Measurements from ENCODE around the gene OSBPL1A. TPM values are rescaled to one million over a fixed set of nuclear protein-coding genes. Genes with fewer than 3 reads are reported as not detected.

The OSBPL1A gene
- total RNA-seq, 4 donors from 2014 or later = 52.9 to 67.6 (median 59.0) TPM

GRCh38 chr18:24278591-24278990 is 119.0 kb downstream of the OSBPL1A start:
- TF ChIP-seq, protein P1, sequence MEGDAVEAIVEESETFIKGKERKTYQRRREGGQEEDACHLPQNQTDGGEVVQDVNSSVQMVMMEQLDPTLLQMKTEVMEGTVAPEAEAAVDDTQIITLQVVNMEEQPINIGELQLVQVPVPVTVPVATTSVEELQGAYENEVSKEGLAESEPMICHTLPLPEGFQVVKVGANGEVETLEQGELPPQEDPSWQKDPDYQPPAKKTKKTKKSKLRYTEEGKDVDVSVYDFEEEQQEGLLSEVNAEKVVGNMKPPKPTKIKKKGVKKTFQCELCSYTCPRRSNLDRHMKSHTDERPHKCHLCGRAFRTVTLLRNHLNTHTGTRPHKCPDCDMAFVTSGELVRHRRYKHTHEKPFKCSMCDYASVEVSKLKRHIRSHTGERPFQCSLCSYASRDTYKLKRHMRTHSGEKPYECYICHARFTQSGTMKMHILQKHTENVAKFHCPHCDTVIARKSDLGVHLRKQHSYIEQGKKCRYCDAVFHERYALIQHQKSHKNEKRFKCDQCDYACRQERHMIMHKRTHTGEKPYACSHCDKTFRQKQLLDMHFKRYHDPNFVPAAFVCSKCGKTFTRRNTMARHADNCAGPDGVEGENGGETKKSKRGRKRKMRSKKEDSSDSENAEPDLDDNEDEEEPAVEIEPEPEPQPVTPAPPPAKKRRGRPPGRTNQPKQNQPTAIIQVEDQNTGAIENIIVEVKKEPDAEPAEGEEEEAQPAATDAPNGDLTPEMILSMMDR (IDR thresholded peaks at IDR 0.05) = no peak
- TF ChIP-seq POLR2A (IDR thresholded peaks at IDR 0.05) = no peak
- Histone ChIP-seq H3K9me3 (no peaks in the 10 kb centered on the region), H3K27me3 (no peaks in the 10 kb centered on the region), H3K4me3 (no peak overlapping the region), H3K36me3 (no peaks in the 10 kb centered on the region), H3K4me1 (peaks cover 0 to 5% (median 0%) of the 10 kb centered on the region in 4 donors), H3K27ac (no peak overlapping the region)
- no peak for DNase-seq

GRCh38 chr18:24277516-24278195 is 120.0 kb downstream of the OSBPL1A start:
- no peak overlapping the region for H3K27ac ChIP-seq
- H3K4me3 ChIP-seq = no peak overlapping the region
- H3K9me3 ChIP-seq = no peaks in the 10 kb centered on the region
- H3K4me1 ChIP-seq = peaks cover 0 to 13% (median 0%) of the 10 kb centered on the region in 4 donors
- H3K36me3 ChIP-seq = no peaks in the 10 kb centered on the region
- H3K27me3 ChIP-seq = no peaks in the 10 kb centered on the region
- DNase-seq = no peak
- TF ChIP-seq, protein P1 (IDR thresholded peaks at IDR 0.05) = no peak
- no peak for TF ChIP-seq POLR2A (IDR thresholded peaks at IDR 0.05)

DNA sequence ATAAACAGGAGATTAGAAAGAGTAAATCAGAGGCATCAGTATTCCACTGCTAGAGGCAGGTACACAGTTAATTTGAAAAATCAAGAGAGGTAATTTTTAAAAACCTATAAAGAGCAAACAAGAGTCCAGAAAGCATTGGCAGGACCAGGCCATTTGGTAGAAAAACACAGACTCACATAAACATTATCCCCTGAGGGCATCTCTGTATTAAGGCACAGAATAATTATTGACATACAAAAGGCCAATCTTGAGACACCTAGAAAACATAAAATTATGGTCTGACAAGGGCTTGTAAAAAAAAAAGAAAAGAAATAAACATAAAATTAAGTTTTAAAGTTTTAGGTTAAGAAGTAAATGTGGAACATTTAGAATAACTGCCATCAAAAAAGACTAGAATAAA is 120.6 kb downstream of the OSBPL1A start:
- Histone ChIP-seq H3K27me3 (no peaks in the 10 kb centered on the region), H3K9me3 (no peaks in the 10 kb centered on the region), H3K4me3 (no peak overlapping the region), H3K36me3 (no peaks in the 10 kb centered on the region), H3K4me1 (peaks cover 0 to 18% (median 0%) of the 10 kb centered on the region in 4 donors), H3K27ac (no peak overlapping the region)
- TF ChIP-seq, protein P1 (IDR thresholded peaks at IDR 0.05) = no peak
- no peak for TF ChIP-seq POLR2A (IDR thresholded peaks at IDR 0.05)
- DNase-seq = no peak

GRCh38 chr18:24274837-24275236 is 122.8 kb downstream of the OSBPL1A start:
- Histone ChIP-seq H3K27me3 (no peaks in the 10 kb centered on the region), H3K36me3 (no peaks in the 10 kb centered on the region), H3K27ac (no peak overlapping the region), H3K9me3 (no peaks in the 10 kb centered on the region), H3K4me3 (no peak overlapping the region), H3K4me1 (peaks cover 0 to 24% (median 0%) of the 10 kb centered on the region in 4 donors)
- DNase-seq = peak in 1 of 3 donors; percentile 51
- TF ChIP-seq POLR2A (IDR thresholded peaks at IDR 0.05) = no peak
- TF ChIP-seq, protein P1 (IDR thresholded peaks at IDR 0.05) = no peak

GRCh38 chr18:24273596-24273995 is 124.0 kb downstream of the OSBPL1A start:
- Histone ChIP-seq H3K9me3 (no peaks in the 10 kb centered on the region), H3K4me3 (no peak overlapping the region), H3K36me3 (no peaks in the 10 kb centered on the region), H3K27ac (peak overlapping the region in 2 of 4 donors; percentile 11 to 91), H3K4me1 (peaks cover 0 to 35% (median 0%) of the 10 kb centered on the region in 4 donors), H3K27me3 (no peaks in the 10 kb centered on the region)
- peak in 1 of 3 donors; percentile 60 for DNase-seq
- TF ChIP-seq POLR2A (IDR thresholded peaks at IDR 0.05) = peak in 1 of 2 donors; percentile 11
- TF ChIP-seq, protein P1 (IDR thresholded peaks at IDR 0.05) = no peak

All from Peyer's patch (tissue), 4 donors.